HUDEP-2 (cell line): ENCODE results near the gene MACROH2A2.

ENCODE experiments used
- DNase-seq, 76 experiments: peaks; one replicate each; lab custom pipeline; 2025; ENCODE audit not compliant: unreplicated experiment in 76 of 76; lab: John Stamatoyannopoulos, UW

Gene MACROH2A2

GRCh38 chr10:70125918-70126552 lies 73.4 kb downstream of the MACROH2A2 start:
- DNase-seq: no peak

GRCh38 chr10:70126700-70127395 lies 74.2 kb downstream of the MACROH2A2 start:
- DNase-seq: no peak

GRCh38 chr10:70130878-70131559 lies 78.4 kb downstream of the MACROH2A2 start:
- no peak for DNase-seq

GRCh38 chr10:70131560-70131937 lies 78.9 kb downstream of the MACROH2A2 start:
- DNase-seq: no peak

- DNase-seq: peak in 53 of 76 experiments; percentile 15 to 68 (median 43)
Measured at GRCh38 chr10:70132098-70133029, 79.7 kb downstream of the MACROH2A2 start, which contains the start of gene AIFM2. Gene AIFM2 (minus strand): TSS chr10:70132825. CDS start chr10:70124084, 8,741 bp downstream.

- no peak for DNase-seq
Measured at GRCh38 chr10:70135046-70135445, 82.4 kb downstream of the MACROH2A2 start.

- no peak for DNase-seq
Measured at GRCh38 chr10:70135684-70136083, 83.0 kb downstream of the MACROH2A2 start.

GRCh38 chr10:70137135-70137534 lies 84.5 kb downstream of the MACROH2A2 start:
- peak in 74 of 76 experiments; percentile 7 to 92 (median 67) for DNase-seq

- peak in 1 of 76 experiments; percentile 6 for DNase-seq
Measured at GRCh38 chr10:70137927-70138883, 85.6 kb downstream of the MACROH2A2 start.

GRCh38 chr10:70139151-70139996 lies 86.7 kb downstream of the MACROH2A2 start:
- no peak for DNase-seq

- DNase-seq: no peak
Measured at GRCh38 chr10:70139997-70140250, 87.3 kb downstream of the MACROH2A2 start.

- no peak for DNase-seq
Measured at GRCh38 chr10:70140297-70140696, 87.7 kb downstream of the MACROH2A2 start.

GRCh38 chr10:70142555-70142954 lies 89.9 kb downstream of the MACROH2A2 start:
- DNase-seq: no peak

GRCh38 chr10:70144372-70145110 lies 91.9 kb downstream of the MACROH2A2 start:
- DNase-seq: no peak

- peak in 1 of 76 experiments; percentile 36 for DNase-seq
Measured at GRCh38 chr10:70145166-70145665, 92.6 kb downstream of the MACROH2A2 start.

- DNase-seq: peak in 53 of 76 experiments; percentile 18 to 73 (median 54)
Measured at GRCh38 chr10:70145666-70146488, 93.2 kb downstream of the MACROH2A2 start.
